ENCODE data around the gene P4HB.
A peak's percentile ranks its signal among the peaks of the same experiment; 100 is the strongest.

P4HB gene

GRCh38 chr17:81898029-81898866 lies 37.9 kb upstream of the P4HB start:
- CTCF ChIA-PET = interaction anchor here (0.6 to 0.9 kb wide), 2 partner anchors 61 to 77 kb away, joined by 3 to 4 read pairs; no protein-coding TSS in a partner anchor
- DNase-seq (ENCODE audit: extremely low spot score) = no peak
- POLR2A ChIA-PET = no interaction called here

GRCh38 chr17:81895400-81895799 lies 35.1 kb upstream of the P4HB start:
- TF ChIP-seq NFRKB (IDR thresholded peaks at IDR 0.05) (no peak), ZNF384 (IDR thresholded peaks at IDR 0.05) (no peak), CTBP1 (IDR thresholded peaks at IDR 0.05; ENCODE audit: borderline replicate concordance) (no peak), FOXA1 (IDR thresholded peaks at IDR 0.05) (no peak), LEF1 (IDR thresholded peaks at IDR 0.05; ENCODE audit: borderline replicate concordance) (no peak), BHLHE40 (IDR thresholded peaks at IDR 0.05; ENCODE audit: borderline replicate concordance) (no peak), SP1 (IDR thresholded peaks at IDR 0.05) (no peak), L3MBTL2 (conservative IDR thresholded peaks at IDR 0.05) (no peak), ELF4 (IDR thresholded peaks at IDR 0.05) (no peak), SUZ12 (IDR thresholded peaks at IDR 0.05) (no peak), FOXK2 (IDR thresholded peaks at IDR 0.05) (no peak)
- ChIA-PET POLR2A (no interaction called here), CTCF (no interaction called here)
- no peak for DNase-seq (ENCODE audit: extremely low spot score)

More at GRCh38 chr17:81898029-81898866, 37.9 kb upstream of the P4HB start:
- no peak for TF ChIP-seq HDGF (IDR thresholded peaks at IDR 0.05; ENCODE audit: borderline replicate concordance)
- no peak for TF ChIP-seq SUZ12 (IDR thresholded peaks at IDR 0.05)

DNA sequence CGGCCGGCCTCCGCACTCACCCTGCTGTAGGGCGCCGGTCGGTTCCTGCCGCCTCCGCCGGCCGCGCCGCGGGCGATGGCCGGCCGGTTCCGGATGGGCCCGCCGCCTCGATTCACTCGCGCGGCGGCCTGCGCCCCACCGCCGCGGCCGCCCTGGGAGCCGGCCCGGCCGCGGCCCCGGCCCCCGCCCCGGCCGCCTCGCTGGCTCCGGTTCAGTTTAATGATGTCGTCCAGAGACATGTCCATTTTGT lies 30.9 kb upstream of the P4HB start:
- no peak for DNase-seq (ENCODE audit: extremely low spot score)
- TF ChIP-seq SP1 (IDR thresholded peaks at IDR 0.05) (no peak), HDGF (IDR thresholded peaks at IDR 0.05; ENCODE audit: borderline replicate concordance) (no peak), ZNF384 (IDR thresholded peaks at IDR 0.05) (no peak), LEF1 (IDR thresholded peaks at IDR 0.05; ENCODE audit: borderline replicate concordance) (no peak), FOXM1 (IDR thresholded peaks at IDR 0.05; ENCODE audit: borderline replicate concordance) (no peak), ARNT (IDR thresholded peaks at IDR 0.05) (peak; percentile 22; the same call in 1 of the 2 replicates), NFRKB (IDR thresholded peaks at IDR 0.05) (no peak), CTBP1 (IDR thresholded peaks at IDR 0.05; ENCODE audit: borderline replicate concordance) (no peak)
- ChIA-PET POLR2A (interaction anchor here (1.0 to 3.7 kb wide), 5 partner anchors 12 to 84 kb away, joined by 3 to 21 read pairs (median 7); partner anchors contain the start of gene ARHGDIA), CTCF (no interaction called here)

DNA sequence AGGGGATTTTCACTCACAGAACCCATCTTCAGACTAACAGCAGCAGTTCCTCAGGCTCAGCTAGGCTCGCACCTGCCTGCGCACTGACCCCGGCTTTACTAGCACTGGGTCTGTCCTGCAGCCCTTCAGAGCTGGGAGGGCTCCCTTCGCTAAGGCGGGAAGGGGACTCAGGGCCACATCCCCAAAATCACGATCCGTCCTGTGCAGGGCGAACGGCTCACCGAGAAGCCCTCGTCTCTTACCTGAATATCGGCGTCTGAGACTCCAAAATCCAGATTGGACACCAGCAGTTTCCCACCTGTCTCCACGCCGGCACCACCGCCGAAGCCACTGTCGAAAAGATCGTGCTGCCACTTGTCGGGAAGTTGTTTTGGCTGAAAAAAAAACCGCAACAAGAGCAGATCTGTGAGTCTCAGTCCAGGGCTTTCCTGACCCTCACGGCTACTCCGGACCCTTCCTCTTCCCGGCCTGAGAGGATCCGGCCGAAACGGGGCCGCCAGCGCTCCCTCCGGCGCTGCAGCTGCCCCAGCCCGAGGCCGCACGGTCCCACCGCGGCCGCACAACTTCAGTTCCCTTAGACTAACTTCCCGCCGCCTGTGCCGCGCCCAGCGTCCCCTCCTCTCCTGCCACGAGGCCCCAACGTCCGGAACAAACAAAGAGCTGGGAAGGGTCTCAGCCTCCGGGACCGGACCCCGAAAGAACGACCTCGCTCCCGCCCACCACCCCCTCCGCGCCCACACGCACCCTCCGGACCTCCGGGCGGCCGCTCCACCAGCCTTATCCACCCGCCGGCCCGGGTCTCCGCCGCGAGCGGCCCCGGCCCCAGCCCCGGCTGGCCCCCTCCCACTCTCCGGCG lies 30.3 kb upstream of the P4HB start:
- peak; percentile 38 for DNase-seq (ENCODE audit: extremely low spot score)
- CTCF ChIA-PET = no interaction called here

GRCh38 chr17:81889602-81890001 lies 29.3 kb upstream of the P4HB start:
- CTCF ChIA-PET = no interaction called here
- TF ChIP-seq LEF1 (IDR thresholded peaks at IDR 0.05; ENCODE audit: borderline replicate concordance) = no peak
- no peak for TF ChIP-seq FOXM1 (IDR thresholded peaks at IDR 0.05; ENCODE audit: borderline replicate concordance)
- no peak for TF ChIP-seq FOXA1 (IDR thresholded peaks at IDR 0.05)
- TF ChIP-seq NFRKB (IDR thresholded peaks at IDR 0.05) = no peak
- TF ChIP-seq HDGF (IDR thresholded peaks at IDR 0.05; ENCODE audit: borderline replicate concordance) = no peak
- no peak for TF ChIP-seq CTBP1 (IDR thresholded peaks at IDR 0.05; ENCODE audit: borderline replicate concordance)
- TF ChIP-seq SUZ12 (IDR thresholded peaks at IDR 0.05) = no peak
- no peak for TF ChIP-seq L3MBTL2 (conservative IDR thresholded peaks at IDR 0.05)
- no peak for TF ChIP-seq SP1 (IDR thresholded peaks at IDR 0.05)
- TF ChIP-seq FOXK2 (IDR thresholded peaks at IDR 0.05) = no peak
- DNase-seq (ENCODE audit: extremely low spot score) = no peak
- POLR2A ChIA-PET = no interaction called here

More for the DNA sequence above, 30.3 kb upstream of the P4HB start:
- POLR2A ChIA-PET = interaction anchor here (1.8 to 3.7 kb wide), 2 partner anchors 18 to 21 kb away, joined by 10 to 21 read pairs; partner anchors contain the start of gene ARHGDIA
- TF ChIP-seq, protein P1, sequence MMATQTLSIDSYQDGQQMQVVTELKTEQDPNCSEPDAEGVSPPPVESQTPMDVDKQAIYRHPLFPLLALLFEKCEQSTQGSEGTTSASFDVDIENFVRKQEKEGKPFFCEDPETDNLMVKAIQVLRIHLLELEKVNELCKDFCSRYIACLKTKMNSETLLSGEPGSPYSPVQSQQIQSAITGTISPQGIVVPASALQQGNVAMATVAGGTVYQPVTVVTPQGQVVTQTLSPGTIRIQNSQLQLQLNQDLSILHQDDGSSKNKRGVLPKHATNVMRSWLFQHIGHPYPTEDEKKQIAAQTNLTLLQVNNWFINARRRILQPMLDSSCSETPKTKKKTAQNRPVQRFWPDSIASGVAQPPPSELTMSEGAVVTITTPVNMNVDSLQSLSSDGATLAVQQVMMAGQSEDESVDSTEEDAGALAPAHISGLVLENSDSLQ (IDR thresholded peaks at IDR 0.05) = no peak
- no peak for TF ChIP-seq FOXK2 (IDR thresholded peaks at IDR 0.05)
- TF ChIP-seq ELF4 (IDR thresholded peaks at IDR 0.05) = no peak
- TF ChIP-seq HDGF (IDR thresholded peaks at IDR 0.05; ENCODE audit: borderline replicate concordance) = no peak
- no peak for TF ChIP-seq BHLHE40 (IDR thresholded peaks at IDR 0.05; ENCODE audit: borderline replicate concordance)
- TF ChIP-seq FOXA1 (IDR thresholded peaks at IDR 0.05) = no peak
- no peak for TF ChIP-seq ARNT (IDR thresholded peaks at IDR 0.05)
- no peak for TF ChIP-seq SUZ12 (IDR thresholded peaks at IDR 0.05)
- no peak for TF ChIP-seq TARDBP (IDR thresholded peaks at IDR 0.05)
- no peak for TF ChIP-seq SP1 (IDR thresholded peaks at IDR 0.05)
- TF ChIP-seq CTBP1 (IDR thresholded peaks at IDR 0.05; ENCODE audit: borderline replicate concordance) = no peak
- TF ChIP-seq FOXM1 (IDR thresholded peaks at IDR 0.05; ENCODE audit: borderline replicate concordance) = no peak
- TF ChIP-seq NFRKB (IDR thresholded peaks at IDR 0.05) = no peak
- no peak for TF ChIP-seq ZNF384 (IDR thresholded peaks at IDR 0.05)
- no peak for TF ChIP-seq LEF1 (IDR thresholded peaks at IDR 0.05; ENCODE audit: borderline replicate concordance)
- TF ChIP-seq L3MBTL2 (conservative IDR thresholded peaks at IDR 0.05) = no peak

DNA sequence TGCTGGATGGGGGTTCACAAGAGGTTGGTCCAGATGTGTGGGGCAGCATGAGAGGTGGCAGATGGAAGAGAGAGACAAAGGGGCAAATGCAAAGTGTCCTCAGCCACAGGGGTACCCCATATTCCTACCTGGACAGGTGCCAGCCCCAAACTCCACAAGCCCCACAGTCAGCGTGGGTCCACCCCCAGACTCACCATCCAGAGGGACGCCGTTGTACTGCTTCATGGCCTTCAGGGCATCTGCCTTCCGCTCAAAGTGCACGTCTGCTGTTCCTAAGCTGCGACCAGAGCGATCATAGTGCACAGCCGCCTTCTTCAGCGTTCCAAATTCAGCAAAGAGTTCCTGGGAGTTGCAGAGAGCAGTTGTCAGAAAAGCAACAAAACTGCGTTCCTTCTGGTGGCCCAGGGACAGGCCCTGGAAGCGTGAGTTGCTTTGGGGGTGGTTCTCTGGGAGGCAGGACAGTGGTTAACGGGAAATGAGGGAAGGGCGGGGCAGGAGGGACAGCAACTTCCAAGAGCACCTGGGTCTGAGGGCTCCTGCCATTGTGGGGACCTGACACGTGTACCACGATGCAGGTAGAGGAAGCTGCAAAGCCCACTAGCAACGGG lies 28.8 kb upstream of the P4HB start:
- POLR2A ChIA-PET = no interaction called here

More for the DNA sequence above, 28.8 kb upstream of the P4HB start:
- no peak for TF ChIP-seq FOXK2 (IDR thresholded peaks at IDR 0.05)
- TF ChIP-seq SP1 (IDR thresholded peaks at IDR 0.05) = no peak
- no peak for TF ChIP-seq NFRKB (IDR thresholded peaks at IDR 0.05)
- no peak for TF ChIP-seq L3MBTL2 (conservative IDR thresholded peaks at IDR 0.05)
- TF ChIP-seq ELF4 (IDR thresholded peaks at IDR 0.05) = no peak
- TF ChIP-seq BHLHE40 (IDR thresholded peaks at IDR 0.05; ENCODE audit: borderline replicate concordance) = no peak
- no peak for TF ChIP-seq LEF1 (IDR thresholded peaks at IDR 0.05; ENCODE audit: borderline replicate concordance)
- TF ChIP-seq CTBP1 (IDR thresholded peaks at IDR 0.05; ENCODE audit: borderline replicate concordance) = no peak
- TF ChIP-seq, protein P1 (IDR thresholded peaks at IDR 0.05) = no peak
- TF ChIP-seq ARNT (IDR thresholded peaks at IDR 0.05) = no peak
- TF ChIP-seq FOXM1 (IDR thresholded peaks at IDR 0.05; ENCODE audit: borderline replicate concordance) = no peak
- TF ChIP-seq SUZ12 (IDR thresholded peaks at IDR 0.05) = no peak
- TF ChIP-seq ZNF384 (IDR thresholded peaks at IDR 0.05) = no peak
- no peak for TF ChIP-seq FOXA1 (IDR thresholded peaks at IDR 0.05)
- CTCF ChIA-PET = no interaction called here
- no peak for DNase-seq (ENCODE audit: extremely low spot score)
